ENCODE measurements around the gene TBC1D19. TPM values are rescaled to one million over a fixed set of nuclear protein-coding genes. Genes with fewer than 3 reads are reported as not detected.

Gene TBC1D19
- total RNA-seq, 1 donor, result 67.1 TPM

DNA sequence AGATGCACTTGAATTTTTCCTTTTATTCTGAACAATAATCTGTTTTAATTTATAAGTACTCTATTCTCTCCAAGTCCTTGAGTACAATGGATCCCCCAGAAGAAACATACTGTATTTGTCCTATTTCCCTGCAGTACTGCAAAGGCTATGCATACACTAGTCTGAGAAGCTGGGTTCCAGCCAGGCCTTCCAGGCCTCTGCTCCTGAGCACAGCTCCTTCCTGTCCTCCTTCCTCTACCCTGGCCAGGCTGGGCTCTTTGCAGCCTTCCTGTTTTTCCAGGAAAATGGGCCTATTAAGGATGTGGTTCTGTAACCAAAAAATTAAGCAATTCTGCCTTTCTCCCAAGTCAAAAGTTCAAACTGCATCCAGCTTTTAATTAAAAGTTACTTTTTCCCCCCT, 208.8 kb downstream of the TBC1D19 start:
- no peak overlapping the region for H3K4me3 ChIP-seq (ENCODE audit: low read depth, low read length)
- TF ChIP-seq, protein P1, sequence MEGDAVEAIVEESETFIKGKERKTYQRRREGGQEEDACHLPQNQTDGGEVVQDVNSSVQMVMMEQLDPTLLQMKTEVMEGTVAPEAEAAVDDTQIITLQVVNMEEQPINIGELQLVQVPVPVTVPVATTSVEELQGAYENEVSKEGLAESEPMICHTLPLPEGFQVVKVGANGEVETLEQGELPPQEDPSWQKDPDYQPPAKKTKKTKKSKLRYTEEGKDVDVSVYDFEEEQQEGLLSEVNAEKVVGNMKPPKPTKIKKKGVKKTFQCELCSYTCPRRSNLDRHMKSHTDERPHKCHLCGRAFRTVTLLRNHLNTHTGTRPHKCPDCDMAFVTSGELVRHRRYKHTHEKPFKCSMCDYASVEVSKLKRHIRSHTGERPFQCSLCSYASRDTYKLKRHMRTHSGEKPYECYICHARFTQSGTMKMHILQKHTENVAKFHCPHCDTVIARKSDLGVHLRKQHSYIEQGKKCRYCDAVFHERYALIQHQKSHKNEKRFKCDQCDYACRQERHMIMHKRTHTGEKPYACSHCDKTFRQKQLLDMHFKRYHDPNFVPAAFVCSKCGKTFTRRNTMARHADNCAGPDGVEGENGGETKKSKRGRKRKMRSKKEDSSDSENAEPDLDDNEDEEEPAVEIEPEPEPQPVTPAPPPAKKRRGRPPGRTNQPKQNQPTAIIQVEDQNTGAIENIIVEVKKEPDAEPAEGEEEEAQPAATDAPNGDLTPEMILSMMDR (IDR thresholded peaks at IDR 0.05; ENCODE audit: insufficient read depth, low read length), result no peak
- DNase-seq (ENCODE audit: low read depth), result no peak

DNA sequence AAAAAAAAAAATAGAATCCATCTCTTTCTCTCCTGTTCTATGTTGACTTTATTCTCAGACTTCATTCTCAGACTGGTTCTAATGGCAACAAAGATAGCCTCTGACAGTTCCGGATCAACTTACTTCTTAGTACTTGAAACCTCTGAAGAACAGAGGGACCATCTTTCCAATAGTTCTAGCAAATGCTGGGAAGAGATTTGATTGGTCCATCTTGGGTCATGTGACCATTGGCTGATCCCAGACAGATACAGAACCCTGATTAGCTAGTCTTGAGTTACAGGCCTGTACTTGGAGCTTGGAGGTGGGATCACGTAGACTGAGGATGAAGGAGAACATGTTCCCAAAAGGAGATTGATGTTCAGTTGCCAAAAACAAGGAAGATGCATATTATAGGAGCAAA, 209.9 kb downstream of the TBC1D19 start:
- no peak for DNase-seq (ENCODE audit: low read depth)
- H3K4me3 ChIP-seq (ENCODE audit: low read depth, low read length), result no peak overlapping the region
- TF ChIP-seq, protein P1 (IDR thresholded peaks at IDR 0.05; ENCODE audit: insufficient read depth, low read length), result no peak

- no peak for DNase-seq (ENCODE audit: low read depth)
- TF ChIP-seq, protein P1 (IDR thresholded peaks at IDR 0.05; ENCODE audit: insufficient read depth, low read length), result no peak
Measured at GRCh38 chr4:26796081-26796480, 212.2 kb downstream of the TBC1D19 start.

DNA sequence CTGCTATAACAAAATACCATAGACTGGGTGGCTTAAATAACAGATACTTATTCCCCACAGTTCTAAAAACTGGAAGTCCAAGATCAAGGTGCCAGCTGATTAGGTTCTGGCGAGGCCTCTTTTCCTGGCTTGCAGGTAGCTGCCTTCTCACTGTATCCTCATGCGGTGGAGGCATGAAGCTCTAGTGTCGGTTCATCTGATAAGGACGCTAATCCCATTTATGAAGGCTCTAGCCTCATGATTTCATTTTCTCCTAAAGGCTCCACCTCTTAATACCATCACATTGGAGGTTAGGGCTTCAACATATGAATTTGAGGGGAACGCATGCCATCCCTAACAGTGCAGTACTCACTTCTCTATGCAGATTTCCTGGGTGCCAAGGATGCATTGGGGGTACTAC, 218.9 kb downstream of the TBC1D19 start:
- TF ChIP-seq, protein P1 (IDR thresholded peaks at IDR 0.05; ENCODE audit: insufficient read depth, low read length), result no peak
- DNase-seq (ENCODE audit: low read depth), result no peak
- no peak overlapping the region for H3K4me3 ChIP-seq (ENCODE audit: low read depth, low read length)

More at GRCh38 chr4:26796081-26796480, 212.2 kb downstream of the TBC1D19 start:
- H3K4me3 ChIP-seq (ENCODE audit: low read depth, low read length), result no peak overlapping the region

DNA sequence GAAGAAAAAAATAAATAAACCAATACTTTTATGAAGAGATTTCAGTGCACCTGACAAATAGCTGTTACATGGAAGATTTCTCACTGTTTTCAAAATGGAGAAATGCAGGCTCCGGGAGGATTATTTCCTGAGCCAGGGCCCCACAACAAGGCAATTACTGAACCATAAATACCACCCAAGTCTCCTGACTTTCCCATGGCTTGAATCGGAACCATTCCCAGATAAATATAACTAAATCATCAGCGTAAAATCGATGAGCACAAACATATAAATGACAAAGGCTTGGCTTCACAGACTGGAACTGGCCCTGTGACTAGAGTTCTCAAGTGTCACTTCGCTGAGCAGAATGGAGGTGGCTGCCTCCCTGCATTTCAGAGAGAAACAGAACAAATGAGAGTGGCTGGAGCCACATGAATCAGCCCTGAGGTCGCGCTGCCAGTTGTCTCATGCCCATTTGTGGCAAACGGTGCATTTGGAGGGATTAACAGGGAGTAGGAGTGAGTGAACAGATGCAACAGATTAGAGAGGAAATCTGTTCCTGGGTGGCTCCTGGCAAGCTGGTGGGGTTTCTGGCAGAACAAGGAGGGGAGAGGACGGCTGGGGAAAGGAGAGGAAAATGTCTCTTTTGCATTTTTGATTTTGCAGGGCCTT, 219.5 kb downstream of the TBC1D19 start:
- no peak for DNase-seq (ENCODE audit: low read depth)
- TF ChIP-seq, protein P1 (IDR thresholded peaks at IDR 0.05; ENCODE audit: insufficient read depth, low read length), result no peak
- no peak overlapping the region for H3K4me3 ChIP-seq (ENCODE audit: low read depth, low read length)

GRCh38 chr4:26804451-26804850, 220.6 kb downstream of the TBC1D19 start:
- TF ChIP-seq, protein P1 (IDR thresholded peaks at IDR 0.05; ENCODE audit: insufficient read depth, low read length), result no peak

DNA sequence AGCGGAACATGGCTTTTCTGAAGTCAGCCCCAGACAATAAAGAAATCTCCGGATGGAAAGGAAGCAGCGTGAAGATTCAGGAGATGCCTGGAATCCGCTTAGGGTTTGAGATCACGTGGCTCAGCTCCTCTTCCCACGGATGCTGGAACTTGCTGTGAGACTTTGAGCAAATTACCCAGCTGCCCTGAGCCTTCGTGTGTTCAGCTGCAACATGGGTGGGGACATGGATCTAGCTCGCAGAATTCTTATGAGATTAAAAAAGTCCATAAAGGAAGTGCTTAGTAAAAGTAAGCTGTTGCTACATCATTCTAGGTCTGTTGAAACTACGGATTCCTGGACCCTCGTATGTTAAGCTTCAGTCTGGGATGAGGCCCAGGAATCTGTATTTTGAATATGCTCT, 221.0 kb downstream of the TBC1D19 start:
- H3K4me3 ChIP-seq (ENCODE audit: low read depth, low read length), result no peak overlapping the region
- TF ChIP-seq, protein P1 (IDR thresholded peaks at IDR 0.05; ENCODE audit: insufficient read depth, low read length), result no peak
- DNase-seq (ENCODE audit: low read depth), result no peak

More at GRCh38 chr4:26804451-26804850, 220.6 kb downstream of the TBC1D19 start:
- DNase-seq (ENCODE audit: low read depth), result no peak
- no peak overlapping the region for H3K4me3 ChIP-seq (ENCODE audit: low read depth, low read length)

Data from fibroblast of the aortic adventitia (primary cell).